Stomach (tissue), 4 donors: ENCODE data around the gene MZF1.

Experiments used
- CTCF ChIP-seq, 7 experiments: fragments of 450-650 bp in 4 of 7; fragments of 200-600 bp in 3 of 7; sonication (generic) in 3 of 7; IDR thresholded peaks; one replicate each; pipeline ENCODE4 v1.5.1; 2016 to 2019; ENCODE audit warnings: antibody characterized with exemption in 7 of 7, control low read depth in 2 of 7, mild to moderate bottlenecking in 1 of 7
- POLR2AphosphoS5 ChIP-seq, 3 donors: sonication (generic); formaldehyde crosslinking; IDR thresholded peaks; one replicate each; pipeline ENCODE4 v1.6.1; 2016; ENCODE audit warnings: antibody characterized with exemption in 3 of 3

GRCh38 chr19:58573658-58574164 lies 576 bp upstream of the MZF1 start:
- TF ChIP-seq POLR2AphosphoS5 (IDR thresholded peaks at IDR 0.05) (no peak), CTCF (IDR thresholded peaks at IDR 0.05) (no peak)
